T-cell (primary cell): ENCODE measurements around the gene COPZ1. TPM values are rescaled to one million over a fixed set of nuclear protein-coding genes. Genes with fewer than 3 reads are reported as not detected.

ENCODE experiments used
- ATAC-seq, 4 experiments: fragments of 200-7000 bp in 3 of 4; fragments of 150-1000 bp in 1 of 4; cut with Tn5 transposase; replicated peaks in 1 of 4; 1 replicate in 3 of 4; 2 replicates in 1 of 4; pipeline ENCODE4 v1.10.0; 2021; ENCODE audit warnings: moderate library complexity in 3 of 4, mild to moderate bottlenecking in 2 of 4, moderate number of reproducible peaks in 1 of 4
- CTCF ChIA-PET, 2 donors: fragments of 300-600 bp; sonication (Branson Sonifier 250); formaldehyde crosslinking; loops; one replicate each; lab custom pipeline; 2022; ENCODE audit warnings: antibody characterized with exemption in 2 of 2; lab: Charles Lee
- POLR2A ChIA-PET, 2 donors: fragments of 300-600 bp; sonication (Branson Sonifier 250); formaldehyde crosslinking; loops; one replicate each; lab custom pipeline; 2022; ENCODE audit warnings: antibody characterized with exemption in 2 of 2; lab: Charles Lee
- DNase-seq, 35 experiments: peaks; one replicate each; pipeline versions ENCODE4 v3.0.0 to v3.0.0-alpha.2; 2013 to 2023
- H3K27ac ChIP-seq: one replicate; pipeline ENCODE4 v1.5.1; 2013; ENCODE audit warnings: low read length
- H3K27me3 ChIP-seq, 2 experiments: replicated peaks in 1 of 2; 1 replicate in 1 of 2; 2 replicates in 1 of 2; pipeline versions ENCODE4 v1.6.1 to v1.7.0; 2013; ENCODE audit warnings: low read length in 1 of 2, mixed read lengths in 1 of 2; ENCODE audit not compliant: control insufficient read depth in 2 of 2, insufficient read depth in 2 of 2; ENCODE audit errors: extremely low read depth in 1 of 2
- H3K36me3 ChIP-seq, 2 donors: 1 replicate in 1 of 2; 2 replicates in 1 of 2; pipeline versions ENCODE4 v1.6.1 to v1.7.0; 2013; ENCODE audit warnings: low read length in 1 of 2; ENCODE audit not compliant: control insufficient read depth in 2 of 2, insufficient read depth in 1 of 2; ENCODE audit errors: extremely low read depth in 1 of 2
- H3K4me1 ChIP-seq, 2 experiments: 1 replicate in 1 of 2; 2 replicates in 1 of 2; pipeline versions ENCODE4 v1.6.1 to v1.7.0; 2013; ENCODE audit warnings: low read length in 2 of 2, mixed read lengths in 1 of 2; ENCODE audit not compliant: insufficient read depth in 2 of 2, control insufficient read depth in 1 of 2; ENCODE audit errors: extremely low read depth in 1 of 2
- H3K4me3 ChIP-seq, 2 donors: 1 replicate in 1 of 2; 2 replicates in 1 of 2; pipeline versions ENCODE4 v1.5.1 to v1.7.0; 2013; ENCODE audit warnings: mild to moderate bottlenecking in 2 of 2, low read length in 1 of 2, moderate library complexity in 1 of 2; ENCODE audit not compliant: control insufficient read depth in 1 of 2; ENCODE audit errors: extremely low read depth in 1 of 2
- H3K9me3 ChIP-seq: 2 replicates; pipeline ENCODE4 v1.7.0; 2013
- H3K27ac Mint-ChIP-seq, 2 donors: one replicate each; pipeline ENCODE4 v1.8.0; 2020 to 2021; ENCODE audit warnings: mild to moderate bottlenecking in 2 of 2, mixed read lengths in 2 of 2
- H3K27me3 Mint-ChIP-seq, 2 donors: one replicate each; pipeline ENCODE4 v1.8.0; 2021 to 2022; ENCODE audit warnings: mixed read lengths in 2 of 2
- H3K36me3 Mint-ChIP-seq: one replicate; pipeline ENCODE4 v1.8.0; 2021; ENCODE audit warnings: mixed read lengths
- H3K4me1 Mint-ChIP-seq, 3 donors: one replicate each; pipeline ENCODE4 v1.8.0; 2020 to 2022; ENCODE audit warnings: mixed read lengths in 3 of 3, mild to moderate bottlenecking in 1 of 3
- H3K4me3 Mint-ChIP-seq, 3 donors: one replicate each; pipeline ENCODE4 v1.8.0; 2020 to 2022; ENCODE audit warnings: mild to moderate bottlenecking in 3 of 3, mixed read lengths in 3 of 3, moderate library complexity in 3 of 3
- H3K9me3 Mint-ChIP-seq, 3 donors: one replicate each; pipeline ENCODE4 v1.8.0; 2020 to 2022; ENCODE audit warnings: mixed read lengths in 3 of 3
- WGBS: methylation state at CpG from one replicate; pipeline ENCODE4 v1.1.5; 2013; ENCODE audit warnings: missing lambda C conversion rate; ENCODE audit not compliant: insufficient coverage; 5-methylcytosine and 5-hydroxymethylcytosine counted together
- total RNA-seq, 35 experiments: library from RNA in 6 of 35; stranded (reverse) in 6 of 35; fragments of 120-200 nt in 1 of 35; gene quantifications; one replicate each; pipeline versions ENCODE4 v1.2.1 to v1.2.4 and lab custom pipeline; 2013 to 2026

Gene COPZ1
- total RNA-seq, 5 donors from 2014 or later (not counting 1 experiment from before 2014, with no cell fraction given), result 60.4 to 81.3 (median 74.8) TPM

DNA sequence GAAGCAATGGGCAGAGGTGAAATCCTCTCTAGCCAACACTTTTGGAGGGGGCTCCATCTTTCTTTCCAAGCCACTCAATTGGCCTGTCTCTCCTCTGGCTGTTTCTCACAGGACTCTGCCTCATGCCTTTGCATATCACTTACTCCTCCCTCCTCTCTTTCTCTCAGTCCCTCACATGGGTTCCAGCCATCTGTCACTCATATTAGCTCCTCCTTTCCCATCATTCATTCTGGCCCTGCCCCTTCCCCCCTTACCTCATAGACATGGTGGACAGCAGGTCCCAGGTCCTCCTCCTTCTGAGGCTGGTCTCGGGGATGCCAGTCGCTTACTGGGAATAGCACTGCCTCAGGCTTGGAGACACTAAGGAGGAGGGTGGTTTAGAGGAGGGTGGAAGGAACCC is 76.2 kb downstream of the COPZ1 start:
- ATAC-seq (no peak), DNase-seq (no peak)
- Mint-ChIP-seq H3K4me3 (no peak overlapping the region), H3K27ac (peak overlapping the region; percentile 32 to 52), H3K9me3 (no peaks in the 10 kb centered on the region), H3K27me3 (no peaks in the 10 kb centered on the region), H3K36me3 (peaks cover 67% of the 10 kb centered on the region), H3K4me1 (peaks cover 18 to 28% (median 21%) of the 10 kb centered on the region in 3 donors)
- Histone ChIP-seq H3K36me3 (peaks cover 10 to 100% of the 10 kb centered on the region in 2 donors), H3K4me3 (no peak overlapping the region), H3K9me3 (no peaks in the 10 kb centered on the region), H3K27me3 (no peaks in the 10 kb centered on the region), H3K4me1 (peaks cover 0 to 28% of the 10 kb centered on the region in 2 experiments), H3K27ac (no peak overlapping the region)
- ChIA-PET POLR2A (no interaction called here), CTCF (interaction anchor here (0.7 to 6.4 kb wide), 7 partner anchors 10 to 38 kb away, joined by 3 to 174 read pairs (median 5); no protein-coding TSS in a partner anchor)
- WGBS, result no CpG with 5 or more reads among the region's 2 CpGs

Other genes starting within 250 kb of the COPZ1 start
- 10 to 100 TPM; 12.5 to 31.5 (median 23.9) TPM for gene SMUG1, start 136.1 kb upstream of the COPZ1 start, total RNA-seq
- 10 to 100 TPM; 43.8 to 54.5 (median 47.1) TPM for gene CBX5, start 45.0 kb upstream of the COPZ1 start, total RNA-seq
- gene HNRNPA1, start 44.4 kb upstream of the COPZ1 start, total RNA-seq, result 1,000 to 10,000 TPM; 1,133 to 1,642 (median 1,239) TPM
- 1 to 10 TPM in 2 of 5 donors, under 1 TPM in 3; 0.58 to 1.5 (median 0.95) TPM for gene NFE2, start 24.1 kb upstream of the COPZ1 start, total RNA-seq
- not detected for gene GPR84, start 39.4 kb downstream of the COPZ1 start, total RNA-seq
- 1 to 10 TPM in 4 of 5 donors, under 1 TPM in 1; 0.90 to 2.7 (median 1.2) TPM for gene ZNF385A, start 59.6 kb downstream of the COPZ1 start, total RNA-seq
- gene ITGA5, start 94.1 kb downstream of the COPZ1 start, total RNA-seq, result 100 to 1,000 TPM in 3 of 5 donors, 10 to 100 TPM in 2; 58.6 to 183 (median 169) TPM
- 1 to 10 TPM; 2.5 to 7.3 (median 3.7) TPM for gene GTSF1, start 148.5 kb downstream of the COPZ1 start, total RNA-seq
- 100 to 1,000 TPM; 107 to 138 (median 126) TPM for gene NCKAP1L, start 172.6 kb downstream of the COPZ1 start, total RNA-seq
- 10 to 100 TPM in 2 of 5 donors, 1 to 10 TPM in 3; 3.5 to 13.2 (median 5.4) TPM for gene PDE1B, start 224.5 kb downstream of the COPZ1 start, total RNA-seq